K562 (cell line): ENCODE data around the gene TTLL11. TPM values are rescaled to one million over a fixed set of nuclear protein-coding genes. Genes with fewer than 3 reads are reported as not detected.
A peak's percentile ranks its signal among the peaks of the same experiment; 100 is the strongest.

Experiments
- ATAC-seq: fragments of 200-7000 bp; cut with Tn5 transposase; 3 replicates; pipeline ENCODE4 v1.9.1; 2020; ENCODE audit warnings: moderate library complexity
- BruUV-seq: library from RNA; stranded (reverse); fragments of 400-500 nt; replicated peaks from 2 replicates; lab custom pipeline; 2021; lab: Mats Ljungman, UMichigan
- CTCF ChIA-PET: fragments of 300-600 bp; formaldehyde crosslinking; extraction: SDS; loops from one replicate; lab custom pipeline; 2021; ENCODE audit warnings: low intra/inter-chr PET ratio; lab: Yijun Ruan, JAX
- POLR2A ChIA-PET: fragments of 300-600, 350-650 bp; sonication (Branson Sonifier 250); formaldehyde crosslinking; extraction: SDS; loops from one replicate; lab custom pipeline; 2021; ENCODE audit warnings: antibody characterized with exemption, inconsistent platforms; lab: Yijun Ruan, JAX
- DNase-seq, 4 experiments: peaks; one replicate each; pipeline versions ENCODE4 v3.0.0 to v3.0.0-alpha.2; 2011 to 2018; ENCODE audit warnings: low spot score in 3 of 4, mixed read lengths in 3 of 4; ENCODE audit errors: extremely low read depth in 1 of 4
- FAIRE-seq: peaks from 2 replicates; lab custom pipeline; 2011; peaks lifted over from hg19 to GRCh38; lab: Jason Lieb, UNC
- H2AFZ ChIP-seq: 2 replicates; pipeline ENCODE4 v1.6.0; 2011; ENCODE audit warnings: low read depth, low read length, control low read depth, inconsistent platforms
- H3K27ac ChIP-seq: fragments of 200-600 bp; 3 replicates; pipeline ENCODE4 v1.8.0; 2011; ENCODE audit warnings: low read depth, mild to moderate bottlenecking, control low read depth, inconsistent platforms, low read length, moderate library complexity, mixed read lengths; ENCODE audit errors: extremely low read depth
- H3K27me3 ChIP-seq, 2 experiments: fragments of 300-600 bp in 1 of 2; 2 replicates in 1 of 2; 3 replicates in 1 of 2; pipeline versions ENCODE4 v1.6.0 to v1.8.0; 2011; ENCODE audit warnings: inconsistent platforms in 2 of 2, low read length in 2 of 2, mild to moderate bottlenecking in 1 of 2, mixed read lengths in 1 of 2, moderate library complexity in 1 of 2; ENCODE audit not compliant: control insufficient read depth in 2 of 2, insufficient read depth in 2 of 2
- H3K36me3 ChIP-seq: fragments of 300-600 bp; 3 replicates; pipeline ENCODE4 v1.8.0; 2011; ENCODE audit warnings: mild to moderate bottlenecking, low read length, inconsistent platforms; ENCODE audit not compliant: control insufficient read depth, insufficient read depth
- H3K4me1 ChIP-seq, 2 experiments: fragments of 200-600 bp in 1 of 2; replicated peaks in 1 of 2; 2 replicates in 1 of 2; 3 replicates in 1 of 2; pipeline versions ENCODE4 v1.5.1 to v1.8.0; 2011; ENCODE audit warnings: inconsistent platforms in 2 of 2, low read length in 2 of 2, mild to moderate bottlenecking in 1 of 2, mixed read lengths in 1 of 2, moderate library complexity in 1 of 2; ENCODE audit not compliant: control insufficient read depth in 2 of 2, insufficient read depth in 2 of 2
- H3K4me2 ChIP-seq: 2 replicates; pipeline ENCODE4 v1.6.1; 2011; ENCODE audit warnings: low read length, control low read depth, inconsistent platforms, mixed read lengths; ENCODE audit not compliant: insufficient read depth
- H3K4me3 ChIP-seq: fragments of 200-600 bp; sonication (generic), shearing (Covaris generic); 2 replicates; pipeline ENCODE4 v1.5.1; 2016; ENCODE audit warnings: control low read depth, inconsistent platforms
- H3K79me2 ChIP-seq: fragments of 200-600 bp; 3 replicates; pipeline ENCODE4 v1.8.0; 2011; ENCODE audit warnings: low read length, inconsistent platforms; ENCODE audit not compliant: control insufficient read depth, insufficient read depth
- H3K9ac ChIP-seq, 2 experiments: 2 replicates each; pipeline versions ENCODE4 v1.6.0 to v1.6.1; 2011; ENCODE audit warnings: low read depth in 2 of 2, low read length in 2 of 2, control low read depth in 1 of 2, inconsistent platforms in 1 of 2, mild to moderate bottlenecking in 1 of 2, mixed read lengths in 1 of 2; ENCODE audit not compliant: insufficient read depth in 1 of 2
- H3K9me1 ChIP-seq: one replicate; pipeline ENCODE4 v1.6.0; 2011; ENCODE audit warnings: inconsistent platforms, mild to moderate bottlenecking, low read length, moderate library complexity; ENCODE audit not compliant: control insufficient read depth, insufficient read depth
- H3K9me3 ChIP-seq: replicated peaks from 2 replicates; pipeline ENCODE4 v1.5.1; 2011; ENCODE audit warnings: low read depth, low read length, inconsistent platforms; ENCODE audit not compliant: control insufficient read depth, insufficient read depth
- H4K20me1 ChIP-seq: replicated peaks from 2 replicates; pipeline ENCODE4 v1.6.1; 2011; ENCODE audit warnings: low read length, inconsistent platforms, mixed read lengths; ENCODE audit not compliant: control insufficient read depth, insufficient read depth
- CTBP1 ChIP-seq: fragments of 450-650 bp; IDR thresholded peaks from 2 replicates; pipeline ENCODE4 v1.6.1; 2016; ENCODE audit warnings: borderline replicate concordance
- HEY1 ChIP-seq: fragments of 250-450 bp; sonication (Bioruptor Pico); IDR thresholded peaks from 2 replicates; pipeline ENCODE4 v1.5.0; 2020; ENCODE audit warnings: mild to moderate bottlenecking, moderate library complexity, borderline replicate concordance
- HNRNPK ChIP-seq: fragments of 200-400 bp; formaldehyde crosslinking; IDR thresholded peaks from one replicate; pipeline ENCODE4 v1.6.1; 2018; ENCODE audit warnings: mild to moderate bottlenecking, low read depth, low read length; ENCODE audit not compliant: poor library complexity, severe bottlenecking
- KAT8 ChIP-seq: fragments of 450-650 bp; IDR thresholded peaks from 2 replicates; pipeline ENCODE4 v1.6.1; 2016; ENCODE audit warnings: low read depth, mild to moderate bottlenecking
- MTA3 ChIP-seq: fragments of 450-650 bp; formaldehyde crosslinking; IDR thresholded peaks from 2 replicates; pipeline ENCODE4 v1.6.1; 2017; ENCODE audit warnings: mild to moderate bottlenecking, borderline replicate concordance
- NR2C1 ChIP-seq, 2 experiments: fragments of 450-650 bp; IDR thresholded peaks; 2 replicates each; pipeline ENCODE4 v1.6.1; 2017; ENCODE audit warnings: mild to moderate bottlenecking in 2 of 2, antibody characterized with exemption in 1 of 2, inconsistent platforms in 1 of 2, missing compliant biosample characterization in 1 of 2, missing genetic modification characterization in 1 of 2
- POLR2AphosphoS2 ChIP-seq: IDR thresholded peaks from 2 replicates; pipeline ENCODE4 v1.6.1; 2012; ENCODE audit warnings: low read length, improper control_type of control experiment
- RAD21 ChIP-seq, 2 experiments: fragments of 250-450 bp in 1 of 2; fragments of 450-650 bp in 1 of 2; sonication (Bioruptor Pico) in 1 of 2; formaldehyde crosslinking in 1 of 2; IDR thresholded peaks in 1 of 2; conservative IDR thresholded peaks in 1 of 2; 2 replicates each; pipeline versions ENCODE4 v1.4.0 to v1.8.0; 2020 to 2022; ENCODE audit warnings: mild to moderate bottlenecking in 2 of 2, moderate library complexity in 1 of 2
- SETDB1 ChIP-seq: IDR thresholded peaks from one replicate; pipeline ENCODE4 v1.6.1; 2012; ENCODE audit warnings: low read length, control low read depth, inconsistent platforms
- ZNF124 ChIP-seq: sonication (generic); formaldehyde crosslinking; IDR thresholded peaks from 2 replicates; pipeline ENCODE4 v1.8.1; 2022; ENCODE audit warnings: missing genetic modification reagents
- ZNF444 ChIP-seq: fragments of 250-450 bp; sonication (Bioruptor Pico); IDR thresholded peaks from 2 replicates; pipeline ENCODE4 v1.4.0; 2020; ENCODE audit warnings: mild to moderate bottlenecking, moderate library complexity
- WGBS: fragments of 100-300 bp; shearing (Covaris generic); methylation state at CpG from one replicate; pipeline ENCODE4 v1.1.6; 2016; ENCODE audit warnings: low coverage, mixed read lengths; ENCODE audit not compliant: insufficient coverage; ENCODE audit errors: missing lambda C conversion rate; 5-methylcytosine and 5-hydroxymethylcytosine counted together
- in situ Hi-C: fragments of 300-500 bp; cut with MboI; formaldehyde crosslinking; loops from 4 replicates; pipeline ENCODE4 v1.15.0; 2018; ENCODE audit warnings: inconsistent platforms, mixed read lengths
- intact Hi-C: fragments of 100-400 bp; cut with micrococcal nuclease; formaldehyde crosslinking; loops from 2 replicates; pipeline ENCODE4 v1.14.2; 2022
- polyA plus RNA-seq, 8 experiments: library from polyadenylated mRNA; depleted of rRNA in 4 of 8; stranded (reverse) in 5 of 8; unstranded in 3 of 8; fragments of >200 nt; fragmentation: Nextera tagmentation in 2 of 8; fragmentation: Illumina TruSeq in 1 of 8; extraction: Ambion mirVana in 2 of 8; extraction: Trizol in 1 of 8; gene quantifications; 2 replicates each; pipeline versions ENCODE4 v1.2.1 to v1.2.3, GENCODE V29; 2011 to 2014; ENCODE audit warnings: inconsistent platforms in 1 of 8, missing spikeins in 1 of 8
- total RNA-seq, 7 experiments: library from RNA; depleted of rRNA in 6 of 7; stranded (reverse); fragments of >200 nt in 6 of 7; fragmentation: Illumina TruSeq in 2 of 7; extraction: Trizol in 2 of 7; gene quantifications; 2 replicates each; pipeline versions ENCODE4 v1.2.1 to v1.2.3, GENCODE V29; 2011 to 2021; ENCODE audit warnings: low replicate concordance in 1 of 7
- TF ChIP-seq, protein P1 (sequence below), 3 experiments: fragments of 200-800 bp in 1 of 3; fragments of 250-450 bp in 1 of 3; fragments of 450-650 bp in 1 of 3; sonication (Bioruptor Pico) in 1 of 3; sonication (Bioruptor generic) in 1 of 3; formaldehyde crosslinking in 1 of 3; IDR thresholded peaks; 2 replicates each; pipeline versions ENCODE4 v1.6.1 to v1.8.0; 2016 to 2022; ENCODE audit warnings: mild to moderate bottlenecking in 2 of 3, missing genetic modification characterization in 2 of 3, missing compliant biosample characterization in 1 of 3, moderate library complexity in 1 of 3

The TTLL11 gene
- total and polyA plus RNA-seq, 9 of the 15 experiments (the other 6 are each of a cell fraction or from before 2014, with no cell fraction given) = 0.83 to 4.4 (median 2.7) TPM

DNA sequence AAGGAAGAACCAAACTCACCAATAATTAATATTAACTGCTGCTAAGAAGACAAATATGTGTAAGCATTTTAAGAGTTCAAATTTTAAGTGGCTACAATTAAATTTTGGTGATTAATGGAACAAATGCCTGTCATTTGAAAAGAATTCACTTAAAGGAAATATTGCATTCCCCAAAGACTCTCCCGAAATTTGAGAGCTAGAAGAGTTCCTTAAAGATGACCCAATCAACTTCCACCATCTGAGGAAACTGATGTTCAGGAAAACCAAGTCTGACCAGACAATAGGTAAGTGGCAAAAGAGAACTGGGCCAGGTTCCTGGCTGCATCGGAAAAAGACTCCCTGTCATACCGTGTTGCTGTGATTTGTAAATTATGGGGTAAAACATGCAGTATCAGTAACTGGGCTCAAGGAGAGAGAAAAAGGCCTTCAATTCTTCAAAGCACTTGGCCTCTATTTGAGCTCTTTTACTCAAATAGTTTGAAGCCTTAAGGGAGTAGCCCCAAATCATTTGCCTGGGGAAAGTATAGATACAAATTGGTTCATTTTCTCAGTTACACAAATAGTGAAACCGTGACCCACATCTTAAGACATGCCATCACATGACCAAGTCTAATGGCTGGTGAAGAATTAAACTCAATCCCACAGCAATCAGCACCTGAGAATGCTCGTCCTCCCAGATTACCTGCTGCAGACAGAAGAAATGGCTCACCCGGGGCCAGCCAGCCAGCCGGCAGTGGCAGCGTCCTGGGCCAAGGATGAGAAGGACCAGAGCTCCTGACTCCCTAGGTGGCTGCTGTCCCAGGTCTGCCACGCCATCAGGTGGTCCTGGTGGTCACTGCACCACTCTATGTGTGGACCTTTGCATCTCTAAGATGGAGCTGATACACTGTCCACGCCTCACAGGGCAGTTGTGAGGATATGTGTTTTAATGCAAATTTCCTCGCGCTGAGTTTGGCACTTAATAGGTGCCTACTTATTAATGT is 162.9 kb downstream of the TTLL11 start (continued):
- TF ChIP-seq RAD21 (CRISPR knock-in tag; conservative IDR thresholded peaks at IDR 0.05 in 1 of 2, IDR thresholded peaks at IDR 0.05 in 1 of 2) (peak in 1 of 2 experiments; percentile 59; a peak in 2 of 4 replicates), KAT8 (no peak), ZNF444 (CRISPR knock-in tag) (no peak), HEY1 (CRISPR knock-in tag) (no peak), CTBP1 (no peak)
- TF ChIP-seq, all 486 proteins: peak for 4

DNA sequence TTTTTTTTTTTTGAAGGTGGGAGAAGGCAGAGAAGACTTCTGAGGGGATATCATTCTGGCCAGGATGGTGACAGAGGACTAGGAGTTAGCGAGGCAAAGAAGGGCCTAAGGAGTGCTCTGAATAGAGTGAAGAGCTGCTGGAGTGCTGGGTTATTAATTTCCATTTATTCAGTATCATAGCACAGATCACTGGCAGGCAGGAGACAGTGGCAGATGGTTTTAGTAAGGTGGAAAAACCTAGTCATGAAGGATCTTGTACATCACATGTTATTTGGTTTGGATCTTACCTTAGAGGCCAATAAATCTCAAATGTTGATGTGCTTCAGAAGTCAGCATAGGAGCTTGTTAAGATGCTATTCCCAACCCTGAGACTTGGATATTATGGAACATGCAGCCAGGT is 165.5 kb downstream of the TTLL11 start:
- Histone ChIP-seq H3K4me3 (no peak overlapping the region), H3K9me1 (no peaks in the 10 kb centered on the region), H3K27ac (no peak overlapping the region), H3K9ac (no peak overlapping the region), H3K36me3 (no peaks in the 10 kb centered on the region), H2AFZ (no peak overlapping the region), H3K4me1 (no peaks in the 10 kb centered on the region), H3K27me3 (peaks cover 11 to 24% of the 10 kb centered on the region in 2 experiments), H3K79me2 (no peaks in the 10 kb centered on the region), H3K9me3 (no peaks in the 10 kb centered on the region), H4K20me1 (no peaks in the 10 kb centered on the region), H3K4me2 (no peak overlapping the region)
- CTCF ChIA-PET = no interaction called here
- in situ Hi-C loops = no loop called here
- POLR2A ChIA-PET = interaction anchor here (0.7 kb wide), 1 partner anchor 201 kb away, joined by 3 read pairs; no protein-coding TSS in a partner anchor
- intact Hi-C loops = no loop called here
- WGBS = 0% methylated on average over 1 of the region's 1 CpG
- TF ChIP-seq HNRNPK (no peak), ZNF124 (no peak), NR2C1 (IDR thresholded peaks at IDR 0.05) (no peak), NR2C1 (tag; IDR thresholded peaks at IDR 0.05) (no peak), SETDB1 (no peak), MTA3 (no peak), POLR2AphosphoS2 (no peak)
- TF ChIP-seq, protein P1, sequence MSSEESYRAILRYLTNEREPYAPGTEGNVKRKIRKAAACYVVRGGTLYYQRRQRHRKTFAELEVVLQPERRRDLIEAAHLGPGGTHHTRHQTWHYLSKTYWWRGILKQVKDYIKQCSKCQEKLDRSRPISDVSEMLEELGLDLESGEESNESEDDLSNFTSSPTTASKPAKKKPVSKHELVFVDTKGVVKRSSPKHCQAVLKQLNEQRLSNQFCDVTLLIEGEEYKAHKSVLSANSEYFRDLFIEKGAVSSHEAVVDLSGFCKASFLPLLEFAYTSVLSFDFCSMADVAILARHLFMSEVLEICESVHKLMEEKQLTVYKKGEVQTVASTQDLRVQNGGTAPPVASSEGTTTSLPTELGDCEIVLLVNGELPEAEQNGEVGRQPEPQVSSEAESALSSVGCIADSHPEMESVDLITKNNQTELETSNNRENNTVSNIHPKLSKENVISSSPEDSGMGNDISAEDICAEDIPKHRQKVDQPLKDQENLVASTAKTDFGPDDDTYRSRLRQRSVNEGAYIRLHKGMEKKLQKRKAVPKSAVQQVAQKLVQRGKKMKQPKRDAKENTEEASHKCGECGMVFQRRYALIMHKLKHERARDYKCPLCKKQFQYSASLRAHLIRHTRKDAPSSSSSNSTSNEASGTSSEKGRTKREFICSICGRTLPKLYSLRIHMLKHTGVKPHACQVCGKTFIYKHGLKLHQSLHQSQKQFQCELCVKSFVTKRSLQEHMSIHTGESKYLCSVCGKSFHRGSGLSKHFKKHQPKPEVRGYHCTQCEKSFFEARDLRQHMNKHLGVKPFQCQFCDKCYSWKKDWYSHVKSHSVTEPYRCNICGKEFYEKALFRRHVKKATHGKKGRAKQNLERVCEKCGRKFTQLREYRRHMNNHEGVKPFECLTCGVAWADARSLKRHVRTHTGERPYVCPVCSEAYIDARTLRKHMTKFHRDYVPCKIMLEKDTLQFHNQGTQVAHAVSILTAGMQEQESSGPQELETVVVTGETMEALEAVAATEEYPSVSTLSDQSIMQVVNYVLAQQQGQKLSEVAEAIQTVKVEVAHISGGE (CRISPR knock-in tag; IDR thresholded peaks at IDR 0.05) = no peak
- DNase-seq (no peak), FAIRE-seq (no peak), ATAC-seq (no peak)
- no TSS peak for BruUV-seq
